Caki2 (cell line): ENCODE results near the gene THOC2. TPM values are rescaled to one million over a fixed set of nuclear protein-coding genes. Genes with fewer than 3 reads are reported as not detected.
"Not testable (repeated sequence)": the region's sequence is repeated elsewhere in the genome, so short reads cannot be mapped to it uniquely, and the experiment has no call there.

Source experiments
- DNase-seq: peaks from one replicate; pipeline ENCODE4 v3.0.0-alpha.2; 2015; ENCODE audit warnings: low read depth
- in situ Hi-C: cut with HindIII; loops from 2 replicates; pipeline ENCODE4 v1.10.0; 2016; ENCODE audit warnings: low sequenced_read_pairs, low pct_unique_long_range_greater_than_20kb, mixed read lengths
- total RNA-seq: library from RNA; depleted of rRNA; stranded (reverse); fragments of >200 nt; shearing (Covaris generic); gene quantifications from 2 replicates; pipeline ENCODE4 v1.2.3, GENCODE V29; 2014; ENCODE audit warnings: low replicate concordance

THOC2 gene
- total RNA-seq, 1 experiment from 2014 or later: 46.4 TPM

DNA sequence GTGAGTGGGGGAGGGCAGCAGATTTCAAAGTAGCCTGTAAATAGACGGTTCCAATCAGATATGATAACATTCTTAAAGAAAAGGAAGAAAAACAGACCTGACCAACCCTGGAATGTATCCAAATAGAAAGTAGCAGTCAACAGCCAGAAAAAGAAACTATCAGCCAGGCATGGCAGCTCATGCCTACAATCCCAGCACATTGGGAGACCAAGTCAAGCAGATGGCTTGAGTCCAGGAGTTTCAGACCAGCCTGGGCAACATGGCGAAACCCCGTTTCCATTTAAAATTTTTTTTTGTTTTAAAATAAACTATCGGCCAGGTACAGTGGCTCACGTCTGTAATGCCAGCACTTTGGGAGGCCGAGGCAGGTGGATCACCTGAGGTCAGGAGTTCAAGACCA, 125.0 kb downstream of the THOC2 start:
- DNase-seq: no peak
- in situ Hi-C loops: no loop called here

GRCh38 chrX:123607270-123607669, 125.6 kb downstream of the THOC2 start:
- in situ Hi-C loops: no loop called here
- DNase-seq: no peak

- no peak for DNase-seq
- in situ Hi-C loops: no loop called here
These were observed 129.4 kb downstream of the THOC2 start for GRCh38 chrX:123603491-123603890.

GRCh38 chrX:123601437-123601836, 131.4 kb downstream of the THOC2 start:
- DNase-seq: no peak
- in situ Hi-C loops: no loop called here

GRCh38 chrX:123600181-123600580, 132.7 kb downstream of the THOC2 start:
- in situ Hi-C loops: no loop called here
- no peak for DNase-seq

GRCh38 chrX:123590842-123591486, 141.9 kb downstream of the THOC2 start:
- in situ Hi-C loops: no loop called here
- peak; percentile 55 for DNase-seq

- DNase-seq: no peak
- in situ Hi-C loops: no loop called here
These were observed 144.1 kb downstream of the THOC2 start for GRCh38 chrX:123588723-123589122.

GRCh38 chrX:123581586-123581985, 151.3 kb downstream of the THOC2 start:
- in situ Hi-C loops: no loop called here

GRCh38 chrX:123580792-123581191, 152.1 kb downstream of the THOC2 start:
- in situ Hi-C loops: no loop called here
- DNase-seq: no peak

More at GRCh38 chrX:123581586-123581985, 151.3 kb downstream of the THOC2 start:
- DNase-seq: no peak

DNA sequence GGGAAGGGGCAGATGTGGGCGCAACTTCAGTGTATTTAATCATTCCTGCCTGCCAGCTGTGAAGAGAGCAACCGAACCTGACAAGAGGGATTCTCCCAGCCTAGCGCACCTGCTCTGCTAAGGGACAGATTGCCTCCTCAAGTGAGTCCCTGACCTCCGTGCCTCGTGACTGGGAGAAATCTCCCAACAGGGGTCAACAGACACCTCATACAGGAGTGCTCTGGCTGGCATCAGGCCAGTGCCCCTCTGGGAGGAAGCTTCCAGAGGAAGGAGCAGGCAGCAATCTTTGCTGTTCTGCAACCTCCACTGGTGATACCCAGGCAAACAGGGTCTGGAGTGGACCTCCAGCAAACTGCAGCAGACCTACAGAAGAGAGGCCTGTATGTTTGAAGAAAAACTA, 158.8 kb downstream of the THOC2 start:
- in situ Hi-C loops: not testable (repeated sequence)

GRCh38 chrX:123570011-123570590, 162.8 kb downstream of the THOC2 start:
- in situ Hi-C loops: no loop called here
- DNase-seq: no peak

More for the DNA sequence above, 158.8 kb downstream of the THOC2 start:
- not testable (repeated sequence) for DNase-seq

DNA sequence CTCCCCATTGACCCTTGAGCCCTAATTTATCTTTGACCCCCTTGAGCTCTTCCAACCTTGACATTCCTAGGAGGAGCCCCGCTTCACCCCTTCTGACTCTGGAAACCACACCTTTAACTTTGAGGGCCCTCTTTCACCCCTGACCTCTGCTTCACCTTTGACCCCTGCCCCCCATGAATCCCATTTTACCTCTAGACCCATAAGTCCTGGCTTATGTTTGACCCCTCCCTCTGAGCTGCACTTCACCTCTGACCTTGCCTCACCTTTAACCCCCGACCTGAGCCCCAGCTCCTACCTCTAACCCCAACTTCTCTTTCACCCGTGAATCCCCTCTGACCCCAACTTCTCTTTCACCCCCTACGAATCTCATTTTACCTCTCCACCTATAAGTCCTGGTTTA, 169.7 kb downstream of the THOC2 start:
- no peak for DNase-seq
- in situ Hi-C loops: no loop called here

DNA sequence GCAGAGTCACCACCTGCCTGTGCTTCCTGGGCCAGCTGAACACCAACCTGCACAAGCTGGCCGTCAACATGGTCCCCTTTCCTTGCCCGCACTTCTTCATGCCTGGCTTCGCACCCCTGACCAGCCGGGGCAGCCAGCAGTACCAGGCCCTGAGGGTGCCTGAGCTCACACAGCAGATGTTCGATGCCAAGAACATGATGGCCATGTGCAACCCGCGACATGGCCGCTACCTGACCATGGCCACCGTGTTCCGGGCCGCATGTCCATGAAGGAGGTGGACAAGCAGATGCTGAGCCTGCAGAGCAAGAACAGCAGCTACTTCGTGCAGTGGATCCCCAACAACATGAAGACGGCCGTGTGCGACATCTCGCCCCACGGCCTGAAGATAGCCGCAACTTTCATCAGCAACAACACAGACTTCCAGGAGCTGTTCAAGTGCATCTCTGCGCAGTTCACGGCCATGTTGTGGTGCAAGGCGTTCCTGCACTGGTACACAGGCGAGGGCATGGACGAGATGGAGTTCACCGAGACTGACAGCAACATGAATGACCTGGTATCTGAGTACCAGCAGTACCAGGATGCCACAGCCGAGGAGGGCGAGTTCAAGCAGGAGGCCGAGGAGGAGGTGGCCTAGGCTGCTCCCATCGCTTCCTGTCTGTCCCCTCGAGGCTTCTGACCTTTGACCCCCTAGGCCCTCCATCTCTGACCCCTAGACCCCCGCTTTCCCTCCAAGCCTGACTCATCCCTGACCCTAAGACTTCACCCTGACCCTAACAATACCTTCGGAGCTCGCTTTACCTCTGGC, 170.3 kb downstream of the THOC2 start:
- in situ Hi-C loops: no loop called here
- DNase-seq: no peak

GRCh38 chrX:123561439-123562215, 171.2 kb downstream of the THOC2 start:
- in situ Hi-C loops: no loop called here
- no peak for DNase-seq

DNA sequence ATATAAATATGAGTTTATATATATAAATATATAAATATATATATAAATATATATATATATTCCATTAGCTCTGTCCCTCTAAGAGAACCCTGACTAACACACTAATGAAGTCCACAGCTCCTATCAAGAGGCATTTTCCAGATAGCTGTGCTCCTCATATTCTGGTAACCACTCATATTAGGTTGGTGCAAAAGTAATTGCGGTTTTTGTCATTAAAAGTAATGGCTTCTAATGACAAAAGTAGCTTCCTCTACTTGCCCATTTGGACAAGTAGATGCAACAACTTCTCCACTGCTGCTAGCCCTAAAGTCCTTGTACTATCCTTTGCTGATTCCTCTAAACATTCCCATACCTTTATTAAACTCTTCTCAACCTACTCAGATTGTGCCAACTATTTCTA, 182.0 kb downstream of the THOC2 start:
- no peak for DNase-seq
- in situ Hi-C loops: no loop called here
